Measurements from ENCODE around the gene DUOX1.

DUOX1 gene

GRCh38 chr15:45197512-45197911 is 67.7 kb downstream of the DUOX1 start:
- no peak for DNase-seq

- peak; percentile 93 for DNase-seq
Observed at GRCh38 chr15:45198337-45199135, 68.7 kb downstream of the DUOX1 start.

- DNase-seq: no peak
Observed at GRCh38 chr15:45199136-45199810, 69.5 kb downstream of the DUOX1 start.

DNA sequence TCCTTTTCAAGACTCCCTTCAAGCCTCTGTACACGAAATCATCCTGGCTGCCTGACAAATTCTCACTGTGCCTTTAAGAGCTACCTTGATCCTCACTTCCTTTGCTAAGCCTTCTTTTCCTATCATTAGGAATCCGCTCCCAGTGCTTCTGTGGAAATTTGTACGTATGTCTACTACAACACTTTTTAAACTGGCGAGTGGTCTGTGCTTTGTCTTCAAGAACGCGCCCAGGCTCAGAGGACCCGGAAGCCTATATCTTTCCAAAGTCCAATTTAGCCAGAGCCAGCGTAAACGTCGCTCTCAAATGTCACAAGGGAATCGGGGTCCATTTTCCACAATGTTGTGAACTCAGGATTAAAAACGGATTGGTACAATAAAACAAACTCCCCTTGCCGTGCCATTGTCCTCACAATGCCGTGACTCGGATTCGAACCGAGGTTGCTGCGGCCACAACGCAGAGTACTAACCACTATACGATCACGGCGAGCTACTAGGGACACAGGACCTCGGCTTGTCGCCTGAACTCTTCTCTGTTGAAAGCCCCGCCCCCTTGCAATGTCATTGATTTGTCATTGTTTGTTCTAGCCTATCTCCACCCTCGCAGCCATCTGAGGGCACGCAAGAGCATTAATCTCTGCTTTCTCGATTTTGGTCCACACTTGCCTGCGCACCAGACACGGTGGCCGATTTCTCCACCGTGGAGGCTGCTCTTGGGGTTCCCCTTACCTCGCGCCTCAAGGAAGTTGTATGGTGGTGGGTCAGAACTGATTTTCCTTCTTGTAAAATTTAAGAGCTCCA is 70.4 kb downstream of the DUOX1 start:
- peak; percentile 97 for DNase-seq

DNA sequence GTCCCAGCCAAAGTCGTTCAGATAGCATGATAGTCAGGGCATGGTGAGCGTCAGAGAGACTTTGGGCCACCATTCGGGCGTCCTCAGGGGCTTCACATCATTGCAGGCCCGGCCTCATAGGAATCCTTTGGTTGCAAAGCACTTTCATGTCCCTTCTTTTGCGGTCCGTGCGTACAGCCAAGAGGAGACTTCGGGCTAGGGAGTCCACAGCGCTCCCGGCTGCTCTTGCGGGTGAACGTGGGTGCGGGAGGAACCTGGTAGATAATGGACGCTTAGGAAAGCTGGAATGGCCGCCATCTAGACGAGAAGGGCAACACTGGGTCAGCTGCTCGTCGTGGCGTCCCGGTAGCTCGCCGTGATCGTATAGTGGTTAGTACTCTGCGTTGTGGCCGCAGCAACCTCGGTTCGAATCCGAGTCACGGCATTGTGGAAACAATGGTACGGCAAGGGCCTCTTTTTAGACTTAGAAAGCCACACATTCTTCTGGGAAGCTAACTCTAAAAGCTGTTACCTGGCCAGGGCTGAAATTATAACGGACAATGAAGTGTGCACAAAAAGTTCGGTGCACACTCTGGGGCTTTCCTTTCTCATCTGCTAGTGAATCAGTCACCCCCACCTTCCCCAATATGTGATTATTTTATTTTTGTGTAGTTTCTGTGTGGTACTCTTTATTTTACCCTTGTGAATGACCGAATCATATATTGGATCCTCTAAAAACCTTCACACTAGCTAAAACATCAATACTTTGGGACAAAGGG is 71.2 kb downstream of the DUOX1 start:
- DNase-seq: peak; percentile 63

GRCh38 chr15:45201557-45201859 is 71.7 kb downstream of the DUOX1 start:
- DNase-seq: no peak

GRCh38 chr15:45201869-45202268 is 72.1 kb downstream of the DUOX1 start:
- DNase-seq: no peak

GRCh38 chr15:45203182-45203581 is 73.4 kb downstream of the DUOX1 start:
- DNase-seq: no peak

DNA sequence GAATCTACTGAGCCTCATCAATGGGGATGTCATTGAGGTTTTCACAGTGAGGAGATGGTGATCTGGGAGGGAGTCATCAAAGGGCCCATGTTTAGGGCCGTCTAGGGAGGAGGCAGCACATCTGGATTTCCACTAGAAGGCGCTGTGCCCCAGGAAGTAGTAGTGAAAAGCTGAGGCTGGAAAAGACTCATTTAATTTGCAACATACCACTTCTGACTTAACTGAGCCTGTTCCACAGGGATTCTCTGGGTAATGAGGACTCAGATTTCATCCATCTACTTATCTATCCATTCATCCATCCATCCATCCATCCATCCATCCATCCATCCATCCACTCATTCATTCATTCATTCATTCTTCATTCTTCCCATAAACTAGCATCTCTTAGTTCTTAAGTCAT is 75.4 kb downstream of the DUOX1 start:
- peak; percentile 37 for DNase-seq

DNA sequence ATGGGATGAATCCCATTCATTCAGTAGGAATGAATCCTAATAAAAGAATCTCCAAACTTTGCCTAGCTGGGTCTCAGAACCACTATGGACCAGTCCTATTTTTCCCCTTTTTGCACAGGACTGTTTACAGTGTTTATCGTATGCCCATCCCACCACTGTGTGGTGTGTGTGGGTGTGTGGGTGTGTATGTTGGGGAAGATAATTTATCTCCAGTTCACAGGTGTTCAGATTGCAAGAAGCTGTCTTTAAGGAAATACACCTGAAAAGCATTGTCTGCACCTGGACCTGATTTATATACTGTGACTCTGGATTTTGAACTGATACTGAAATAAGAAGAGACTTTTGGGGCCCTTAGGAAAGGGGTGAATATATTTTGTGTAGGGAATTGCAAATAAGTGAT is 82.7 kb downstream of the DUOX1 start:
- no peak for DNase-seq

All from activated CD4-positive, alpha-beta T cell treated with anti-CD3 and anti-CD28 coated beads for 1 hour (primary cell).